ENCODE data around the gene CGB1. TPM values are rescaled to one million over a fixed set of nuclear protein-coding genes. Genes with fewer than 3 reads are reported as not detected.
A peak's percentile ranks its signal among the peaks of the same experiment; 100 is the strongest.
"Not testable (repeated sequence)": the region's sequence is repeated elsewhere in the genome, so short reads cannot be mapped to it uniquely, and the experiment has no call there.

The CGB1 gene
- polyA plus RNA-seq, 1 donor (not counting 4 experiments of a cell fraction or from before 2014, with no cell fraction given) = not detected

GRCh38 chr19:49020342-49020741 is 16.4 kb downstream of the CGB1 start:
- H3K4me2 ChIP-seq (ENCODE audit: control insufficient read depth, extremely low read depth, insufficient read depth, low read depth, low read length) = no peak overlapping the region
- no peak overlapping the region for H3K4me3 ChIP-seq (ENCODE audit: control insufficient read depth in 2 of 3, extremely low read depth in 1 of 3, insufficient read depth in 2 of 3, low read depth in 1 of 3, low read length in 3 of 3)
- dilution Hi-C loops (cut with MboI; ENCODE audit: extremely low pct_ligation_motif_present, low sequenced_read_pairs) = no loop called here

GRCh38 chr19:49019242-49019932 is 17.3 kb downstream of the CGB1 start:
- peak overlapping the region; percentile 34 to 40 (median 34) for H3K4me3 ChIP-seq (ENCODE audit: control insufficient read depth in 2 of 3, extremely low read depth in 1 of 3, insufficient read depth in 2 of 3, low read depth in 1 of 3, low read length in 3 of 3)
- H3K9me3 ChIP-seq (ENCODE audit: control insufficient read depth, low read depth, low read length) = no peaks in the 10 kb centered on the region
- H3K36me3 ChIP-seq (ENCODE audit: control insufficient read depth in 2 of 2, extremely low read depth in 1 of 2, insufficient read depth in 2 of 2, low read length in 2 of 2) = peaks cover 0 to 7% of the 10 kb centered on the region in 2 experiments
- H3K4me1 ChIP-seq (ENCODE audit: control insufficient read depth, extremely low read depth, insufficient read depth, low read length) = peaks cover 18% of the 10 kb centered on the region
- peak overlapping the region; percentile 81 for H3K4me2 ChIP-seq (ENCODE audit: control insufficient read depth, extremely low read depth, insufficient read depth, low read depth, low read length)
- peak overlapping the region; percentile 15 for H3K9ac ChIP-seq (ENCODE audit: control insufficient read depth, extremely low read depth, insufficient read depth, low read length)
- H2AFZ ChIP-seq (ENCODE audit: control insufficient read depth, low read length) = no peak overlapping the region
- H3K27me3 ChIP-seq (ENCODE audit: control insufficient read depth, extremely low read depth, insufficient read depth, low read length) = peaks cover 11% of the 10 kb centered on the region
- FAIRE-seq (no peak), DNase-seq (ENCODE audit: low read depth, low spot score) (no peak)
- H3K9me1 ChIP-seq (ENCODE audit: control insufficient read depth, extremely low read depth, insufficient read depth, low read length) = no peaks in the 10 kb centered on the region
- no peak overlapping the region for H3K27ac ChIP-seq (ENCODE audit: control insufficient read depth, insufficient read depth, low read length)
- no peaks in the 10 kb centered on the region for H4K20me1 ChIP-seq (ENCODE audit: control insufficient read depth, extremely low read depth, insufficient read depth, low read length)
- dilution Hi-C loops (cut with MboI; ENCODE audit: extremely low pct_ligation_motif_present, low sequenced_read_pairs) = no loop called here
- TF ChIP-seq CTCF (optimal IDR thresholded peaks at IDR 0.05 in 1 of 3, IDR thresholded peaks at IDR 0.05 in 1 of 3, conservative IDR thresholded peaks at IDR 0.05 in 1 of 3; ENCODE audit: extremely low read depth in 1 of 3, insufficient read depth in 2 of 3, low read length in 3 of 3) = peak; percentile 6 to 18 (median 7)
- TF ChIP-seq EZH2 (IDR thresholded peaks at IDR 0.05; ENCODE audit: low read length) = no peak
- no peaks in the 10 kb centered on the region for H3K79me2 ChIP-seq (ENCODE audit: control insufficient read depth, insufficient read depth, low read length)

More at GRCh38 chr19:49020342-49020741, 16.4 kb downstream of the CGB1 start:
- Histone ChIP-seq H3K9me3 (ENCODE audit: control insufficient read depth, low read depth, low read length) (no peaks in the 10 kb centered on the region), H2AFZ (ENCODE audit: control insufficient read depth, low read length) (no peak overlapping the region), H3K9ac (ENCODE audit: control insufficient read depth, extremely low read depth, insufficient read depth, low read length) (no peak overlapping the region), H3K4me1 (ENCODE audit: control insufficient read depth, extremely low read depth, insufficient read depth, low read length) (peaks cover 18% of the 10 kb centered on the region), H3K27me3 (ENCODE audit: control insufficient read depth, extremely low read depth, insufficient read depth, low read length) (peaks cover 11% of the 10 kb centered on the region), H4K20me1 (ENCODE audit: control insufficient read depth, extremely low read depth, insufficient read depth, low read length) (no peaks in the 10 kb centered on the region), H3K9me1 (ENCODE audit: control insufficient read depth, extremely low read depth, insufficient read depth, low read length) (no peaks in the 10 kb centered on the region), H3K27ac (ENCODE audit: control insufficient read depth, insufficient read depth, low read length) (no peak overlapping the region), H3K36me3 (ENCODE audit: control insufficient read depth in 2 of 2, extremely low read depth in 1 of 2, insufficient read depth in 2 of 2, low read length in 2 of 2) (peaks cover 0 to 2% of the 10 kb centered on the region in 2 experiments), H3K79me2 (ENCODE audit: control insufficient read depth, insufficient read depth, low read length) (no peaks in the 10 kb centered on the region)
- no peak for DNase-seq (ENCODE audit: low read depth, low spot score)
- TF ChIP-seq EZH2 (IDR thresholded peaks at IDR 0.05; ENCODE audit: low read length) (no peak), CTCF (optimal IDR thresholded peaks at IDR 0.05 in 1 of 3, IDR thresholded peaks at IDR 0.05 in 1 of 3, conservative IDR thresholded peaks at IDR 0.05 in 1 of 3; ENCODE audit: extremely low read depth in 1 of 3, insufficient read depth in 2 of 3, low read length in 3 of 3) (no peak)
- no peak for FAIRE-seq

GRCh38 chr19:49018388-49019241 is 18.1 kb downstream of the CGB1 start:
- H4K20me1 ChIP-seq (ENCODE audit: control insufficient read depth, extremely low read depth, insufficient read depth, low read length); H3K79me2 ChIP-seq (ENCODE audit: control insufficient read depth, insufficient read depth, low read length); H3K36me3 ChIP-seq (ENCODE audit: control insufficient read depth in 2 of 2, extremely low read depth in 1 of 2, insufficient read depth in 2 of 2, low read length in 2 of 2); DNase-seq (ENCODE audit: low read depth, low spot score); H3K27ac ChIP-seq (ENCODE audit: control insufficient read depth, insufficient read depth, low read length); H2AFZ ChIP-seq (ENCODE audit: control insufficient read depth, low read length); H3K9me3 ChIP-seq (ENCODE audit: control insufficient read depth, low read depth, low read length); H3K9me1 ChIP-seq (ENCODE audit: control insufficient read depth, extremely low read depth, insufficient read depth, low read length); dilution Hi-C loops (cut with MboI; ENCODE audit: extremely low pct_ligation_motif_present, low sequenced_read_pairs): not testable (repeated sequence)
- peak overlapping the region; percentile 81 for H3K4me2 ChIP-seq (ENCODE audit: control insufficient read depth, extremely low read depth, insufficient read depth, low read depth, low read length)
- H3K9ac ChIP-seq (ENCODE audit: control insufficient read depth, extremely low read depth, insufficient read depth, low read length) = peak overlapping the region; percentile 22
- peaks cover 18% of the 10 kb centered on the region for H3K4me1 ChIP-seq (ENCODE audit: control insufficient read depth, extremely low read depth, insufficient read depth, low read length)
- peak overlapping the region; percentile 34 to 56 (median 40) for H3K4me3 ChIP-seq (ENCODE audit: control insufficient read depth in 2 of 3, extremely low read depth in 1 of 3, insufficient read depth in 2 of 3, low read depth in 1 of 3, low read length in 3 of 3)
- peaks cover 11% of the 10 kb centered on the region for H3K27me3 ChIP-seq (ENCODE audit: control insufficient read depth, extremely low read depth, insufficient read depth, low read length)
- FAIRE-seq = peak; percentile 61
